NCI-H128 (cell line): ENCODE measurements around the gene DUOXA1.
"Not testable (repeated sequence)": the region's sequence is repeated elsewhere in the genome, so short reads cannot be mapped to it uniquely, and the experiment has no call there.

Experiments used
- DNase-seq: peaks from one replicate; lab custom pipeline; 2025; ENCODE audit not compliant: unreplicated experiment; lab: John Stamatoyannopoulos, UW

The DUOXA1 gene

GRCh38 chr15:45114076-45114750, 15.5 kb downstream of the DUOXA1 start, which contains the start of the genes DUOX2 and DUOXA2:
TSS of gene DUOX2 (minus strand) at chr15:45114172. CDS start at chr15:45113411, 761 bp downstream.
TSS of gene DUOXA2 (plus strand) at chr15:45114326. CDS start at chr15:45114606, 280 bp downstream.
- no peak for DNase-seq

DNA sequence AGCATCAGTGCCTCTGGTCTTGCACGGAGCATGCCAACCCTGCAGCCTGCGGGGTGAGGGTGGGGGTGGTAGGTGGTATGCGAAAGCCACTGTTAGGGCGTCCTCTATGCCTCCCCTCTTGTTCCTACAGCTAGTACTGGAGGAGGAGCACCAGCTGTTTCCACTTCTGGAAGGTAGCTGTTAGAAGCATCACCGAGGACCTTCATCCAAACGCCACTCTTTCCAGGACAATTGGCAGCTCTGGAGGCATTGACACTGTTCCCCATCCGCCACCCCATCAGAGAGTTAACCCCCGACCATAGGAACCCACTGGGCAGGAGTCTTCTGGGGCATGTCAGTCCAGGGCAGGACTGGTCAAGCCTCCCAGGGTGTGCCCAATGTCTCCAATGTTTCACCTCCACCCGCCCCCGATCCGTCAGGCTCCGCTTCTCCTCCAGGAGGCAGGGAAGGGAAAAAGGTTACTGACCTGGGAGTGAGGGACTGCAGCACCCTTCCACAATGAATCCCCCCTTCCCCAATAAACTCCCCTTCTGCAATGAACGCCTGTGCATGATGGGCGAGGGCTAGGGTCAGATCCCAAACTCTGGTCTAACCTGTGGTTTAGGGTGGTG, 16.2 kb downstream of the DUOXA1 start:
- no peak for DNase-seq

GRCh38 chr15:45112591-45113379, 16.9 kb downstream of the DUOXA1 start:
- DNase-seq: no peak

DNA sequence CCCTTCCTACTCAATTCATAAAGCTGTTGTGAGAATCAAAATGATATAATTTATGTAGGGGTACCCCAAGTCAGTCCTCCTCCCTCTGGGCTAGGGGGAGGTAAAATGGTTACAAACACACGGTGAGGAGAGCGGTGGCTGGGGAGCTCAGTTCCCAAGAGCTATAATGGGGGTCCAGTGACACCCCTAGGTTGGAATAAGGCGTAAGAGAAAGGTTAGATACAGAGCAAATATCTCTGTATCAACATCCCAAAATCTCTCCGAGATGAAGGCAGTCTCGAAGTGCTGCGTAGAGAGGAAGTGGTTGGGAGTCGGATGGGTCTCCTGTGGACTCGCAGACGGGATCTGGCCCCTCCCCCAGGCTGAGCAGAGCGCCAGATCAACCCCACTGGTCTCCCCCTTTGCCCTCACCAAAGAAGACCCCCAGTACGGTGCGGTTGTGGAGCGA, 17.5 kb downstream of the DUOXA1 start:
- DNase-seq: no peak

- DNase-seq: no peak
These were observed 18.1 kb downstream of the DUOXA1 start for GRCh38 chr15:45111390-45112142.

DNA sequence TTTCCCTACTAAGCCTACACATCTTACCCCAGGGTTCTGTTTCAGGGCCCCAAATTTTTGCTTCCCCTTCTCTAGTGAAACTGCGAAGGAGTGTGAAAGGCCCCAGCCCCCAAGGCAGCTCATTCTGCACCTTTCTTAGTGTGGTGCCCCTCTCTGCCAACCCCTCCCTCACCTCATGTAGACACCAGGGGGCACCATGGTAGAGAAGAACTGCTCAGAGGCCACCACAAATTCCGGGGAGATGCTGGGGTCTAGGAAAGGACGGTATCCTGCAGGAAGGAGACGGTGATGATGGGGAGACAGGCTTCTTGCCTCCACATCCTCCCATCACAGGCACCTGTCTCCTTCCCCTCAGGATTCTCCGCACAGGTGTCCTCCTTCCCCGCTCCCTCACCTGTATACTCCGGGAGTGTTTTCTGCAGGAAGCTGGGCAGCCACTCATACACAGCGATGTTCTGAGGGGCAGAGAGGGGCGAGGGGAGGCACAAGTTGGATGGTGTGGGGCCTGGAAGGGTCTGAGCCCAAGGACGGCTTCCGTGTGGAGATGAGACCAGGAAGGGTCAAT, 19.3 kb downstream of the DUOXA1 start:
- no peak for DNase-seq

- DNase-seq: no peak
These were observed 21.6 kb downstream of the DUOXA1 start for GRCh38 chr15:45107941-45108630.

- DNase-seq: no peak
These were observed 23.5 kb downstream of the DUOXA1 start for GRCh38 chr15:45106002-45106790.

DNA sequence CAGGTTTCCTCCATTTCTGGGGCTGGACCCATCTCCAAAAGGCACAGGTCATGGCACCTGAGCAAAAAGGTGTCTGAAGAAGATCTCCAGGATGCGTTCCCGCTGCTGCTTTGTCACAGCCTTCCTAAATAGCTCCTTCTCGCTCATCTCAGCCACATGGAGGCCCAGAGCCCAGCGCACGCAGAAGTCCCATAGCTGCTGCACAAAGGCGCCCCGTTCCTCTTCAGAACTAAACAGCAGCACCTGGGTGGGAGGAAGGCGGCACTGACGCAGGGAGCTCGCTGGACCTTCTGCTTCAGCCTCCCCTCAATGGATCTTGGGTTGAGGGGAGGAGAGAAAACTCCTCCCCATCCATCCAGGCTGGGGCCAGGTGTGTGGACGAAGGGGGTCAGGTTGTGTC, 24.1 kb downstream of the DUOXA1 start:
- DNase-seq: no peak

GRCh38 chr15:45104170-45104569, 25.5 kb downstream of the DUOXA1 start:
- DNase-seq: not testable (repeated sequence)

- DNase-seq: no peak
These were observed 27.5 kb downstream of the DUOXA1 start for GRCh38 chr15:45102226-45102625.

DNA sequence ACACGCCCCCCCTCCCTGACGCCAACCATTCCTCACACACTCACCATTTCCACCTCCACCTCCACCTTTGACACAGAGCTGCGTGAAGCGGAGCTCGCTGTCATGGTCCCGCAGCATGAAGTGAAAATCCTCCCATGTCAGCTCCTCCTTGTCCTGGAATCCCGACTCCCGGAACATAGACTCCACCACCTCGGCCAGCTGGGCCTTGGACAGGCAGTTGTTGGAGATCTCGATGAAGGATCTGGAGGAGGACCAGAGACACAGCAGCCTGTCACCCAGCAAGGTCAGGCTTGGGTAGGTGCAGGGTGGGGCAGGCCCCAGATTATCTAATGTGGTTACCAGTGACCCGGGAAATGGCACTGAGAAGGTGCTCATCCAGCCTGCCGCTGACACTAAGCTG, 27.9 kb downstream of the DUOXA1 start:
- no peak for DNase-seq

DNA sequence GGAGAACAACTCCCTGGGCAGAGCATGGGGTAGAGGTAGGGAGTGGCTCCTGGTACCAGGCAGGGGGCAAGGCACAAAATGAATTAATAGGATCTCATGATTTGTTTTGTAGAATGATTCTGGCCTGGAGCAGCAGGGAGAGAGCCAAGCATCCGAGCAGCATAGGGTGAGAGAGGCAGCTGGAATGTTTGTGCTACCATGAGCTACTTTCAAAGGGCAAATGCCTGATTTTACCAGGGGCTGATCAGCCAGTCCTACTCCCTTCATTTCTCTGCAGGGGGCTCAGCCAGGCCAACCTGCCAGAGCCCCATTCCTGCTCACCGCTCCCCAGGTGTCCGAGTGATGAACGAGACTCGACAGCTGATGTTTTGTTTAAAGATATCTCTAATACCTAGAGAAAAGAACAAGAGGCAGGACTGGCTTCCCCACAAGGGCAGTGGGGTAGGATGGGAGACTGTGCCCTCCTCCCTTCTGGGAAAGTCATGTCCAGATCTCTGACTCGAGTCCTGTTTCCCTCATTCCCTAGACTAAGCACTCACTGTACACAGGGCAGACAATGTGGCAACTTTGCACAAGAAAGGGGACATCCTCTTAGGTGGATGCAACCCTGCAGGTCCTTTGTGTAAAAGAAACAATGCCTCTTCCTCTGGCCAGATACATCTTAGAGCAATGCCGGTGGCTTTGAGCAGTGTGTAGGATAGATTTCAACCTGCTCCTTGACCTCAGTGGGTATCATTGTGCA, 28.6 kb downstream of the DUOXA1 start:
- no peak for DNase-seq

- no peak for DNase-seq
These were observed 30.0 kb downstream of the DUOXA1 start for GRCh38 chr15:45099549-45100165.

DNA sequence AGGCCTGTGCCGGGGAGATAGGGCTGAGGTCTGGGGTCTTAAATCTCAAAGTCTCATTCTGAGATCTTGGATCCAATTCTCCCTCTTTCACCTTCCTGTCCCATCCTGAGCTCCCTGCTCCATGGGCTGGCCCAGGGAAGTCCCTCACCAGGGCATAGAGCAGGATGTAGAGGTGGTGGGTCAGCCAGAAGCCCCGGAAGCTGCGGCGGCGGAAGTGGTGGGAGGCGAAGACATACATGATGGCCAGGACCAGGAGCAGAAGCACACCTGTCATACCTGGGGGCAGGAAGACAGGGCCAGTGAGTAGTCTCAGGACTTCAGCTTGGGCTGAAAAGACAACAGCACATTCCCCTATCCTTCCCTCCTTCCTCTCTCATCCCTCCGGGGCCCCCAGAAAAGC, 32.2 kb downstream of the DUOXA1 start:
- DNase-seq: no peak

DNA sequence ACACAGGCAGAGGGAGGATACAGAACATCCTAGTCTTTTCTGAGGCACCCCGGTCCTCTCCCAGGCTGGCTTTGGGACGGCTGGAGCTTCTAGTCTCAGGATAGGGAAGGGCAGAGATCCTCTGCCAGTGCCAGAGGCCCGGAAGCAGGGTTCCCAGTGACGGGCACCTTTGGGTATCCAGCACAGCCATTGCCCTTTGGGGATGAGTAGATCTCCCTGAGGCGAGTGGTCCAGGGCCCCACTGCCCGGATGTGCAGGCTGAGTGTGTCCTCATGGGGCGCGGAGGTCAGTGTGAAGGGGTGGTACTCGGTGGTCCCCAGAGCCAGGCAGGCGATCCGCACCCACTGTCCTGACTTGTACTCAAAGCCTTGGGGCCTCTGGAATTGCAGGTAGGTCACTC, 34.0 kb downstream of the DUOXA1 start:
- DNase-seq: no peak

GRCh38 chr15:45094358-45094730, 35.3 kb downstream of the DUOXA1 start:
- no peak for DNase-seq

GRCh38 chr15:45093622-45094357, 35.9 kb downstream of the DUOXA1 start:
- DNase-seq: no peak
